HepG2 (cell line): Measurements from ENCODE around the gene RBM19. TPM values are rescaled to one million over a fixed set of nuclear protein-coding genes. Genes with fewer than 3 reads are reported as not detected.

ENCODE experiments used
- ATAC-seq: fragments of 200-7000 bp; cut with Tn5 transposase; 3 replicates; pipeline ENCODE4 v1.9.1; 2020; ENCODE audit warnings: mild to moderate bottlenecking, moderate library complexity
- BruUV-seq: library from RNA; stranded (reverse); fragments of 400-500 nt; replicated peaks from 2 replicates; lab custom pipeline; 2021; lab: Mats Ljungman, UMichigan
- CTCF ChIA-PET: fragments of 300-600 bp; formaldehyde crosslinking; extraction: SDS; loops from one replicate; lab custom pipeline; 2021; ENCODE audit warnings: low total read pairs, inconsistent platforms, low intra/inter-chr PET ratio; lab: Yijun Ruan, JAX
- POLR2A ChIA-PET: fragments of 350-600 bp; sonication (Branson Sonifier 250); formaldehyde crosslinking; loops from one replicate; lab custom pipeline; 2020; ENCODE audit warnings: antibody characterized with exemption, inconsistent platforms; lab: Yijun Ruan, JAX
- DNase-seq: peaks from one replicate; pipeline ENCODE4 v3.0.0-alpha.2; 2015; ENCODE audit warnings: low spot score
- FAIRE-seq: peaks from 3 replicates; lab custom pipeline; 2011; peaks lifted over from hg19 to GRCh38; lab: Jason Lieb, UNC
- H2AFZ ChIP-seq: one replicate; pipeline ENCODE4 v1.6.1; 2011; ENCODE audit warnings: low read length, inconsistent platforms
- H3K27ac ChIP-seq: fragments of 300-600 bp; 3 replicates; pipeline ENCODE4 v1.8.0; 2011; ENCODE audit warnings: mixed run types, mild to moderate bottlenecking, mixed read lengths, low read length, inconsistent platforms; ENCODE audit not compliant: insufficient read depth; ENCODE audit errors: extremely low read length
- H3K27me3 ChIP-seq, 2 experiments: fragments of 200-600 bp in 1 of 2; 2 replicates in 1 of 2; 3 replicates in 1 of 2; pipeline versions ENCODE4 v1.6.0 to v1.8.0; 2011; ENCODE audit warnings: low read length in 2 of 2, mild to moderate bottlenecking in 2 of 2, moderate library complexity in 2 of 2, inconsistent platforms in 1 of 2; ENCODE audit not compliant: insufficient read depth in 2 of 2, control insufficient read depth in 1 of 2
- H3K36me3 ChIP-seq, 2 experiments: fragments of 200-600 bp in 1 of 2; replicated peaks in 1 of 2; 2 replicates in 1 of 2; 3 replicates in 1 of 2; pipeline versions ENCODE4 v1.5.1 to v1.8.0; 2011; ENCODE audit warnings: low read length in 2 of 2, inconsistent platforms in 1 of 2; ENCODE audit not compliant: insufficient read depth in 2 of 2, control insufficient read depth in 1 of 2
- H3K4me1 ChIP-seq: 2 replicates; pipeline ENCODE4 v1.5.1; 2012; ENCODE audit warnings: low read length, inconsistent platforms; ENCODE audit not compliant: insufficient read depth
- H3K4me2 ChIP-seq: 2 replicates; pipeline ENCODE4 v1.6.0; 2011; ENCODE audit warnings: low read depth, low read length, inconsistent platforms
- H3K4me3 ChIP-seq, 3 experiments: fragments of 200-600 bp in 1 of 3; sonication (generic), shearing (Covaris generic) in 1 of 3; replicated peaks in 1 of 3; 2 replicates each; pipeline ENCODE4 v1.5.1; 2011 to 2016; ENCODE audit warnings: low read length in 3 of 3, inconsistent platforms in 2 of 3, low read depth in 2 of 3, mild to moderate bottlenecking in 2 of 3, control low read depth in 1 of 3, mixed read lengths in 1 of 3; ENCODE audit not compliant: insufficient read depth in 1 of 3
- H3K79me2 ChIP-seq: one replicate; pipeline ENCODE4 v1.6.1; 2011; ENCODE audit warnings: low read length, inconsistent platforms; ENCODE audit not compliant: insufficient read depth
- H3K9ac ChIP-seq: 2 replicates; pipeline ENCODE4 v1.6.0; 2011; ENCODE audit warnings: mild to moderate bottlenecking, low read depth, low read length, inconsistent platforms; ENCODE audit not compliant: insufficient read depth
- H3K9me3 ChIP-seq: 2 replicates; pipeline ENCODE4 v1.5.1; 2012; ENCODE audit warnings: mild to moderate bottlenecking, low read length
- H4K20me1 ChIP-seq: 2 replicates; pipeline ENCODE4 v1.6.0; 2011; ENCODE audit warnings: inconsistent platforms, mild to moderate bottlenecking, low read length, moderate library complexity; ENCODE audit not compliant: insufficient read depth
- HHEX ChIP-seq: IDR thresholded peaks from 2 replicates; pipeline ENCODE4 v1.6.1; 2016; ENCODE audit warnings: control low read depth
- NR1H2 ChIP-seq: sonication (generic); formaldehyde crosslinking; IDR thresholded peaks from 2 replicates; pipeline ENCODE4 v1.8.1; 2022; ENCODE audit warnings: low read depth, missing genetic modification reagents, borderline replicate concordance
- RFX1 ChIP-seq: fragments of 450-650 bp; IDR thresholded peaks from 2 replicates; pipeline ENCODE4 v1.6.1; 2017
- SIX4 ChIP-seq: sonication (generic); formaldehyde crosslinking; IDR thresholded peaks from 2 replicates; pipeline ENCODE4 v1.4.0; 2020; ENCODE audit warnings: missing genetic modification reagents
- ZMYM3 ChIP-seq: sonication (generic); formaldehyde crosslinking; IDR thresholded peaks from 2 replicates; pipeline ENCODE4 v1.5.1; 2020; ENCODE audit warnings: mild to moderate bottlenecking, missing genetic modification reagents
- ZNF768 ChIP-seq: sonication (generic); formaldehyde crosslinking; IDR thresholded peaks from 2 replicates; pipeline ENCODE4 v1.4.0; 2020; ENCODE audit warnings: missing genetic modification reagents
- WGBS: methylation state at CpG from one replicate; pipeline ENCODE4 v1.1.6; 2017; ENCODE audit warnings: low lambda C conversion rate; 5-methylcytosine and 5-hydroxymethylcytosine counted together
- in situ Hi-C: cut with HindIII; loops from 2 replicates; pipeline ENCODE4 v1.10.0; 2017; ENCODE audit warnings: low pct_unique_long_range_greater_than_20kb; ENCODE audit not compliant: extremely low pct_ligation_motif_present
- intact Hi-C: fragments of 100-400 bp; cut with micrococcal nuclease; formaldehyde crosslinking; loops from one replicate; pipeline ENCODE4 v1.10.0; 2022; ENCODE audit not compliant: unreplicated experiment
- polyA plus RNA-seq, 8 experiments: library from polyadenylated mRNA; depleted of rRNA in 3 of 8; stranded (reverse) in 7 of 8; unstranded in 1 of 8; fragments of >200 nt; fragmentation: Illumina TruSeq in 4 of 8; extraction: Trizol in 4 of 8; gene quantifications; 2 replicates each; pipeline versions ENCODE4 v1.2.1 to v1.2.3, GENCODE V29; 2011 to 2016; ENCODE audit warnings: low read depth in 4 of 8, missing spikeins in 1 of 8, mixed read lengths in 1 of 8; ENCODE audit not compliant: insufficient read depth in 1 of 8
- total RNA-seq, 5 experiments: library from RNA; depleted of rRNA; stranded (reverse); fragments of >200 nt; fragmentation: Illumina TruSeq; extraction: Trizol; gene quantifications; 2 replicates each; pipeline ENCODE4 v1.2.3, GENCODE V29; 2016; ENCODE audit warnings: low read depth in 1 of 5
- TF ChIP-seq, protein P1 (sequence below): sonication (generic); formaldehyde crosslinking; IDR thresholded peaks from 2 replicates; pipeline ENCODE4 v1.8.0; 2022; ENCODE audit warnings: mild to moderate bottlenecking, missing genetic modification reagents, borderline replicate concordance

The RBM19 gene
- total and polyA plus RNA-seq, 2 of the 13 experiments (the other 11 are each of a cell fraction or from before 2014, with no cell fraction given): 19.3 to 32.2 TPM

DNA sequence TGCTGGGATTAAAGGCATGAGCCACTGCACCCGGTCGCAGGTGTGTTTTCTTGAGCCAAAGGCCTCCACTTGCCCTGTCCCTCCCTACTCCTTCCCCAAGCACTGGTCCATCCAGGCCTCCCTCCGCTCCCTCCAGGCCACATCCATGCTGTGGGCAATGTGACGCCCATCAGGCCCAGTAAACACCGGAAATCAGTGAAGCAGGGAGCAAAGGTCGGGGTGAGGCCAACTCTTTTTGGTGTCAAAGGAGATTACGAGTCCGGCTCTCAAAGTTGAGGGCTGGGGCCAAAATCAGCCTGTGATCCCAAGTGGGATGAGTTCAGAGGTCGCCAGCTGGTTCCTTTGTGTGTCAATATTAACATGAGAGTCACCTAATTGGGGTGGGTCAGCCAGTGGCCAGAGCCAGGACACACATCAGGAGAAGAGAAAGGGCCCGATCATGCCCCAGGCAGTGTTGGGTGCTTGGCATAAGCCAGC lies 195.7 kb downstream of the RBM19 start (continued):
- TF ChIP-seq, protein P1, sequence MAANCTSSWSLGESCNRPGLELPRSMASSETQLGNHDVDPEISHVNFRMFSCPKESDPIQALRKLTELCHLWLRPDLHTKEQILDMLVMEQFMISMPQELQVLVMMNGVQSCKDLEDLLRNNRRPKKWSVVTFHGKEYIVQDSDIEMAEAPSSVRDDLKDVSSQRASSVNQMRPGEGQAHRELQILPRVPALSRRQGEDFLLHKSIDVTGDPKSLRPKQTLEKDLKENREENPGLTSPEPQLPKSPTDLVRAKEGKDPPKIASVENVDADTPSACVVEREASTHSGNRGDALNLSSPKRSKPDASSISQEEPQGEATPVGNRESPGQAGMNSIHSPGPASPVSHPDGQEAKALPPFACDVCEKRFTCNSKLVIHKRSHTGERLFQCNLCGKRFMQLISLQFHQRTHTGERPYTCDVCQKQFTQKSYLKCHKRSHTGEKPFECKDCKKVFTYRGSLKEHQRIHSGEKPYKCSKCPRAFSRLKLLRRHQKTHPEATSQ (CRISPR knock-in tag): no peak; the same call in 1 of the 2 replicates
- peak; percentile 73 for TF ChIP-seq HHEX (CRISPR knock-in tag)

DNA sequence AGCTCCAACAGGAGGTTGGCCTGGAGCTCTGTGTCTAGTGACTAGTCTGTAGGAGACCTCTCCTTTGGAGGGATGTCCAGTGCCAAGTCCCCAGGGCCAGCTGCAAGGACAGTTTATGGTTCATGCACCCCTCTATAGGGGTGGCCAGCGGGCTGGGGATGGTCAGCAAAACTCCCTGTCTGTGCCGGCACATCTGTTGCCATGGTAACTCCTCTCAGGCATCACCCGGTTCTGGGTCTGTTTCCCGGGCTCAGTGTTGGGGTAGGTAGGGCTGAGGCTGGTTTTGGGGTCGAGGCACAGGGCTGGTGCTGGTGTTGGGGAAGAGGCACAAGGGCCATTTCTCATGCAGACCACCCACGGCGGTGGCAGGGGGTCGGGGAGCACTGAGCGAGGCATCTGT lies 196.8 kb downstream of the RBM19 start:
- in situ Hi-C loops (no loop called here), intact Hi-C loops (no loop called here)
- no peak overlapping the region for H3K4me3 ChIP-seq
- no peak overlapping the region for H2AFZ ChIP-seq
- no peaks in the 10 kb centered on the region for H3K79me2 ChIP-seq
- H3K27ac ChIP-seq: peak overlapping the region; percentile 74
- FAIRE-seq: no peak
- ChIA-PET POLR2A (interaction anchor here (1.2 to 3.5 kb wide), 2 partner anchors 13 to 39 kb away, joined by 7 to 14 read pairs; no protein-coding TSS in a partner anchor), CTCF (no interaction called here)
- no peaks in the 10 kb centered on the region for H3K27me3 ChIP-seq
- H3K9ac ChIP-seq: no peak overlapping the region
- TF ChIP-seq RFX1 (peak; percentile 60), SIX4 (no peak)
- no TSS peak for BruUV-seq
- no peaks in the 10 kb centered on the region for H3K9me3 ChIP-seq
- 100% methylated on average over 2 of the region's 9 CpGs for WGBS
- no peak overlapping the region for H3K4me2 ChIP-seq
- no peak for ATAC-seq
- peaks cover 96% of the 10 kb centered on the region for H3K4me1 ChIP-seq
- no peaks in the 10 kb centered on the region for H4K20me1 ChIP-seq
- no peak for DNase-seq
- H3K36me3 ChIP-seq: no peaks in the 10 kb centered on the region; a peak in 1 of 5 replicates

DNA sequence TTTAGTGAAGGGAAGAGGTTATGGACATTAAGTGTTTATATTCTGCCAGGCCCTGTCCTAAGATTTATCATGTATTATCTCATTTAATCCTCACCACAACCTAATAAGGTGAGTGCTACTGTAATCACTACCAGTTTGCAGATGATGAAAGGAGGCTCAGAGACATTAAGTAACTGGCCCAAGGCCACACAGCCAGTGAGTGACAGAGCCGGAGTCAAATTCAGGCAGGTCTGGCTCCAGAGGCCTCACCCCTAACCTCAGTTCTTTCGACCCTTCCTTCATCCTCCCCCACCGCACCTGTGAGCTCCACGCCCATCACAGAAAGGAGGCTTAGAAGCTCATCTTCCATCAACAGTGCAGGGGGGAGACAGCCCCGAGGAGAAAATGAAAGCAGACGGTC lies 197.3 kb downstream of the RBM19 start:
- no peaks in the 10 kb centered on the region for H3K9me3 ChIP-seq
- ATAC-seq: no peak
- intact Hi-C loops: no loop called here
- no peak overlapping the region for H3K4me3 ChIP-seq
- H3K27me3 ChIP-seq: no peaks in the 10 kb centered on the region
- no peak overlapping the region for H2AFZ ChIP-seq
- TF ChIP-seq ZNF768 (CRISPR knock-in tag) (peak; percentile 93), NR1H2 (CRISPR knock-in tag) (no peak), ZMYM3 (peak; percentile 26; the same call in 1 of the 2 replicates)
- TF ChIP-seq, all 625 proteins: peak for 2
- no peak for DNase-seq
- Histone ChIP-seq H3K36me3 (no peaks in the 10 kb centered on the region; a peak in 1 of 5 replicates), H3K9ac (no peak overlapping the region), H3K79me2 (no peaks in the 10 kb centered on the region), H3K4me1 (peaks cover 96% of the 10 kb centered on the region), H3K27ac (no peak overlapping the region), H3K4me2 (no peak overlapping the region), H4K20me1 (no peaks in the 10 kb centered on the region)
- no TSS peak for BruUV-seq
- no peak for FAIRE-seq
- WGBS: 92% methylated on average over 6 of the region's 6 CpGs
- in situ Hi-C loops: no loop called here
- CTCF ChIA-PET: no interaction called here
- POLR2A ChIA-PET: interaction anchor here (3.5 kb wide), 1 partner anchor 13 kb away, joined by 14 read pairs; no protein-coding TSS in a partner anchor
